Measurements from ENCODE around the gene ZNF84.

ZNF84 gene

GRCh38 chr12:133083345-133083744 lies 46.0 kb downstream of the ZNF84 start:
- TF ChIP-seq CTCF (IDR thresholded peaks at IDR 0.05) = no peak
- no peak overlapping the region for H3K4me3 ChIP-seq
- peaks cover 0 to 17% (median 8%) of the 10 kb centered on the region in 4 donors for H3K4me1 ChIP-seq
- peaks cover 0 to 81% (median 68%) of the 10 kb centered on the region in 3 donors for H3K9me3 ChIP-seq
- H3K27me3 ChIP-seq = no peaks in the 10 kb centered on the region
- peaks cover 66 to 69% (median 67%) of the 10 kb centered on the region in 3 donors for H3K36me3 ChIP-seq
- H3K27ac ChIP-seq = no peak overlapping the region
- no peak for DNase-seq
- intact Hi-C loops (cut with DNase I; ENCODE audit: low total_unique reads) = loop anchor here (5.0 kb wide), 1 partner anchor 46 kb away; the partner anchor contains the start of gene ZNF84

GRCh38 chr12:133105620-133106019 lies 68.3 kb downstream of the ZNF84 start:
- peaks cover 92 to 100% (median 100%) of the 10 kb centered on the region in 3 donors for H3K36me3 ChIP-seq
- no peak for TF ChIP-seq CTCF (IDR thresholded peaks at IDR 0.05)
- no peak overlapping the region for H3K27ac ChIP-seq
- intact Hi-C loops (cut with DNase I; ENCODE audit: low total_unique reads) = no loop called here
- DNase-seq = no peak
- no peaks in the 10 kb centered on the region for H3K27me3 ChIP-seq
- peaks cover 29 to 100% (median 99%) of the 10 kb centered on the region in 3 donors for H3K9me3 ChIP-seq
- H3K4me1 ChIP-seq = no peaks in the 10 kb centered on the region
- H3K4me3 ChIP-seq = no peak overlapping the region

- Histone ChIP-seq H3K9me3 (peaks cover 29 to 100% (median 99%) of the 10 kb centered on the region in 3 donors), H3K36me3 (peaks cover 88 to 100% (median 99%) of the 10 kb centered on the region in 3 donors), H3K27ac (no peak overlapping the region), H3K27me3 (no peaks in the 10 kb centered on the region), H3K4me1 (no peaks in the 10 kb centered on the region), H3K4me3 (no peak overlapping the region)
- TF ChIP-seq CTCF (IDR thresholded peaks at IDR 0.05) = no peak
- no peak for DNase-seq
- intact Hi-C loops (cut with DNase I; ENCODE audit: low total_unique reads) = no loop called here
Measured at GRCh38 chr12:133106253-133106652, 68.9 kb downstream of the ZNF84 start.

GRCh38 chr12:133107121-133107520 lies 69.8 kb downstream of the ZNF84 start:
- Histone ChIP-seq H3K9me3 (peaks cover 29 to 99% (median 97%) of the 10 kb centered on the region in 3 donors), H3K4me3 (no peak overlapping the region), H3K27ac (no peak overlapping the region), H3K4me1 (no peaks in the 10 kb centered on the region), H3K36me3 (peaks cover 79 to 94% (median 93%) of the 10 kb centered on the region in 3 donors), H3K27me3 (no peaks in the 10 kb centered on the region)
- intact Hi-C loops (cut with DNase I; ENCODE audit: low total_unique reads) = no loop called here
- TF ChIP-seq CTCF (IDR thresholded peaks at IDR 0.05) = no peak
- DNase-seq = no peak

- peaks cover 69 to 92% (median 90%) of the 10 kb centered on the region in 3 donors for H3K36me3 ChIP-seq
- H3K4me3 ChIP-seq = no peak overlapping the region
- intact Hi-C loops (cut with DNase I; ENCODE audit: low total_unique reads) = no loop called here
- H3K27ac ChIP-seq = no peak overlapping the region
- H3K4me1 ChIP-seq = no peaks in the 10 kb centered on the region
- H3K9me3 ChIP-seq = peaks cover 21 to 97% (median 95%) of the 10 kb centered on the region in 3 donors
- TF ChIP-seq CTCF (IDR thresholded peaks at IDR 0.05) = no peak
- no peak for DNase-seq
- H3K27me3 ChIP-seq = no peaks in the 10 kb centered on the region
Measured at GRCh38 chr12:133108150-133108549, 70.8 kb downstream of the ZNF84 start.

All from tibial artery (tissue), 4 donors.